PC-3 (cell line): ENCODE measurements around the gene MAGIX. TPM values are rescaled to one million over a fixed set of nuclear protein-coding genes. Genes with fewer than 3 reads are reported as not detected.

Source experiments
- ATAC-seq: fragments of 200-7000 bp; cut with Tn5 transposase; 2 replicates; pipeline ENCODE4 v1.9.1; 2020; ENCODE audit warnings: mild to moderate bottlenecking, moderate library complexity
- BruUV-seq: library from RNA; stranded (reverse); fragments of 400-500 nt; replicated peaks from 2 replicates; lab custom pipeline; 2021; lab: Mats Ljungman, UMichigan
- CTCF ChIA-PET: fragments of 300-600 bp; sonication (Branson Sonifier 250); formaldehyde crosslinking; loops from one replicate; lab custom pipeline; 2022; ENCODE audit warnings: antibody characterized with exemption; lab: Charles Lee
- POLR2A ChIA-PET: fragments of 300-600 bp; sonication (Branson Sonifier 250); formaldehyde crosslinking; loops from one replicate; lab custom pipeline; 2022; ENCODE audit warnings: antibody characterized with exemption; ENCODE audit not compliant: unreplicated experiment; lab: Charles Lee
- DNase-seq: peaks from one replicate; pipeline ENCODE4 v3.0.0-alpha.2; 2015
- H2AFZ ChIP-seq: fragments of 300-600 bp; sonication (generic); 2 replicates; pipeline ENCODE4 v1.6.0; 2016; ENCODE audit warnings: antibody characterized with exemption, low read length
- H3F3A ChIP-seq: fragments of 300-600 bp; sonication (generic); one replicate; pipeline ENCODE4 v1.6.0; 2017; ENCODE audit warnings: antibody characterized with exemption, low read length, control low read depth, mild to moderate bottlenecking; ENCODE audit not compliant: unreplicated experiment
- H3K27ac ChIP-seq: fragments of 300-600 bp; sonication (generic); 2 replicates; pipeline ENCODE4 v1.5.1; 2016; ENCODE audit warnings: mild to moderate bottlenecking, low read length
- H3K27me3 ChIP-seq: fragments of 300-600 bp; sonication (generic); 2 replicates; pipeline ENCODE4 v1.6.1; 2016; ENCODE audit warnings: low read length, mixed read lengths
- H3K36me3 ChIP-seq: fragments of 300-600 bp; sonication (generic); 2 replicates; pipeline ENCODE4 v1.6.1; 2016; ENCODE audit warnings: low read depth, mixed run types, low read length, mixed read lengths
- H3K4me1 ChIP-seq: fragments of 300-600 bp; sonication (generic); 2 replicates; pipeline ENCODE4 v1.5.1; 2016; ENCODE audit warnings: low read length; ENCODE audit not compliant: insufficient read depth
- H3K4me2 ChIP-seq: fragments of 300-600 bp; sonication (generic); 2 replicates; pipeline ENCODE4 v1.6.0; 2016; ENCODE audit warnings: low read length
- H3K4me3 ChIP-seq: fragments of 300-600 bp; sonication (generic); 2 replicates; pipeline ENCODE4 v1.5.1; 2016; ENCODE audit warnings: mild to moderate bottlenecking, low read length, mixed read lengths
- H3K79me2 ChIP-seq: fragments of 300-600 bp; sonication (generic); 2 replicates; pipeline ENCODE4 v1.6.1; 2017; ENCODE audit warnings: low read length, mixed read lengths
- H3K9ac ChIP-seq: fragments of 300-600 bp; sonication (generic); 2 replicates; pipeline ENCODE4 v1.6.0; 2016; ENCODE audit warnings: mild to moderate bottlenecking, low read length
- H3K9me2 ChIP-seq: fragments of 300-600 bp; sonication (generic); replicated peaks from 2 replicates; pipeline ENCODE4 v1.6.1; 2016; ENCODE audit warnings: mixed run types, low read length, mixed read lengths
- H3K9me3 ChIP-seq: fragments of 300-600 bp; sonication (generic); 2 replicates; pipeline ENCODE4 v1.6.1; 2016; ENCODE audit warnings: low read length, mixed read lengths
- H4K20me1 ChIP-seq: fragments of 300-600 bp; sonication (generic); 2 replicates; pipeline ENCODE4 v1.6.1; 2016; ENCODE audit warnings: low read length, mixed read lengths
- CTCF ChIP-seq: fragments of 300-600 bp; sonication (generic); conservative IDR thresholded peaks from 2 replicates; pipeline ENCODE4 v1.5.1; 2017; ENCODE audit warnings: antibody characterized with exemption, low read depth, mild to moderate bottlenecking, low read length
- EZH2 ChIP-seq: fragments of 300-600 bp; sonication (generic); IDR thresholded peaks from one replicate; pipeline ENCODE4 v1.6.1; 2017; ENCODE audit warnings: antibody characterized with exemption, mild to moderate bottlenecking, low read length; ENCODE audit not compliant: unreplicated experiment
- EZH2phosphoT487 ChIP-seq: fragments of 300-600 bp; sonication (generic); IDR thresholded peaks from 2 replicates; pipeline ENCODE4 v1.6.1; 2018; ENCODE audit warnings: mild to moderate bottlenecking, antibody characterized with exemption, low read length, borderline replicate concordance
- intact Hi-C: fragments of 100-400 bp; cut with micrococcal nuclease; formaldehyde crosslinking; loops from 2 replicates; pipeline ENCODE4 v1.9.0; 2023
- total RNA-seq: library from RNA; depleted of rRNA; stranded (reverse); fragments of >200 nt; gene quantifications from 2 replicates; pipeline ENCODE4 v1.2.3, GENCODE V29; 2014

MAGIX gene
- total RNA-seq, 1 experiment from 2014 or later: 12.5 TPM

- Histone ChIP-seq H3K27ac (peak overlapping the region; percentile 45), H4K20me1 (no peaks in the 10 kb centered on the region), H3K27me3 (no peaks in the 10 kb centered on the region), H3K9ac (peak overlapping the region; percentile 10; the same call in 1 of the 2 replicates), H3K4me1 (peaks cover 22% of the 10 kb centered on the region), H3F3A (no peaks in the 10 kb centered on the region), H2AFZ (peak overlapping the region; percentile 68), H3K9me2 (no peaks in the 10 kb centered on the region), H3K4me3 (peak overlapping the region; percentile 22; the same call in 1 of the 2 replicates), H3K79me2 (peaks cover 3% of the 10 kb centered on the region), H3K9me3 (no peaks in the 10 kb centered on the region), H3K36me3 (no peaks in the 10 kb centered on the region), H3K4me2 (peak overlapping the region; percentile 50)
- TF ChIP-seq EZH2 (no peak), CTCF (no peak), EZH2phosphoT487 (no peak)
- ChIA-PET POLR2A (interaction anchor here (0.6 to 0.7 kb wide), 2 partner anchors 42 to 430 kb away, joined by 3 to 7 read pairs; no protein-coding TSS in a partner anchor), CTCF (no interaction called here)
- TSS peak; percentile 35 for BruUV-seq
- DNase-seq (peak; percentile 61), ATAC-seq (peak; percentile 29)
- intact Hi-C loops: no loop called here
These were observed 4.6 kb downstream of the MAGIX start for GRCh38 chrX:49166914-49167739.

- Histone ChIP-seq H3K27ac (peak overlapping the region; percentile 45), H3K79me2 (peaks cover 9% of the 10 kb centered on the region), H3K4me2 (peak overlapping the region; percentile 50), H3K9ac (peak overlapping the region; percentile 10; the same call in 1 of the 2 replicates), H2AFZ (no peak overlapping the region; the same call in 1 of the 2 replicates), H4K20me1 (peaks cover under 1% of the 10 kb centered on the region; the same call in 1 of the 2 replicates), H3F3A (no peaks in the 10 kb centered on the region), H3K9me2 (no peaks in the 10 kb centered on the region), H3K4me3 (peak overlapping the region; percentile 22; the same call in 1 of the 2 replicates), H3K27me3 (no peaks in the 10 kb centered on the region), H3K9me3 (no peaks in the 10 kb centered on the region), H3K4me1 (peaks cover 22% of the 10 kb centered on the region), H3K36me3 (no peaks in the 10 kb centered on the region)
- TF ChIP-seq EZH2: no peak
- no peak for TF ChIP-seq EZH2phosphoT487
- TF ChIP-seq CTCF: no peak
- no TSS peak for BruUV-seq
- ATAC-seq: no peak
- ChIA-PET POLR2A (interaction anchor here (0.6 kb wide), 1 partner anchor 41 kb away, joined by 7 read pairs; no protein-coding TSS in a partner anchor), CTCF (no interaction called here)
- DNase-seq: no peak
- intact Hi-C loops: no loop called here
These were observed 5.2 kb downstream of the MAGIX start for GRCh38 chrX:49167740-49168108.
